PC-9 (cell line): ENCODE data around the gene LRMDA. TPM values are rescaled to one million over a fixed set of nuclear protein-coding genes. Genes with fewer than 3 reads are reported as not detected.

ENCODE experiments used
- BruUV-seq: library from RNA; stranded (reverse); fragments of 400-500 nt; replicated peaks from 2 replicates; lab custom pipeline; 2021; lab: Mats Ljungman, UMichigan
- CTCF ChIA-PET: fragments of 300-600 bp; sonication (Branson Sonifier 250); formaldehyde crosslinking; loops from one replicate; lab custom pipeline; 2022; ENCODE audit warnings: antibody characterized with exemption; lab: Charles Lee
- POLR2A ChIA-PET: fragments of 300-600 bp; sonication (Branson Sonifier 250); formaldehyde crosslinking; loops from one replicate; lab custom pipeline; 2022; ENCODE audit warnings: antibody characterized with exemption; ENCODE audit not compliant: unreplicated experiment; lab: Charles Lee
- DNase-seq, 2 experiments: peaks; one replicate each; pipeline versions ENCODE4 v3.0.0 to v3.0.0-alpha.2; 2015 to 2022; ENCODE audit warnings: mixed read lengths in 1 of 2
- H2AFZ ChIP-seq: fragments of 200-600 bp; sonication (generic); 2 replicates; pipeline ENCODE4 v1.8.1; 2017; ENCODE audit warnings: antibody characterized with exemption
- H3F3A ChIP-seq: fragments of 200-600 bp; sonication (generic); 2 replicates; pipeline ENCODE4 v1.8.1; 2017; ENCODE audit warnings: antibody characterized with exemption, mild to moderate bottlenecking, low read depth; ENCODE audit not compliant: insufficient read depth
- H3K27ac ChIP-seq: fragments of 200-600 bp; sonication (generic); 2 replicates; pipeline ENCODE4 v1.6.1; 2016; ENCODE audit warnings: mixed run types
- H3K27me3 ChIP-seq: fragments of 200-600 bp; sonication (generic); 2 replicates; pipeline ENCODE4 v1.6.1; 2016; ENCODE audit warnings: low read depth, mixed run types; ENCODE audit not compliant: insufficient read depth
- H3K36me3 ChIP-seq: fragments of 200-600 bp; sonication (generic); 2 replicates; pipeline ENCODE4 v1.6.1; 2016; ENCODE audit warnings: low read depth, mixed run types
- H3K4me1 ChIP-seq: fragments of 200-600 bp; sonication (generic); replicated peaks from 2 replicates; pipeline ENCODE4 v1.6.1; 2016; ENCODE audit warnings: mixed run types; ENCODE audit not compliant: insufficient read depth
- H3K4me2 ChIP-seq: fragments of 200-600 bp; sonication (generic); 2 replicates; pipeline ENCODE4 v1.6.1; 2017; ENCODE audit warnings: mixed run types
- H3K4me3 ChIP-seq: fragments of 200-600 bp; sonication (generic); 2 replicates; pipeline ENCODE4 v1.6.1; 2016; ENCODE audit warnings: mixed run types
- H3K79me2 ChIP-seq: fragments of 200-600 bp; sonication (generic); 2 replicates; pipeline ENCODE4 v1.6.1; 2017; ENCODE audit warnings: low read depth, mixed run types
- H3K9me2 ChIP-seq: fragments of 200-600 bp; sonication (generic); 2 replicates; pipeline ENCODE4 v1.8.1; 2017; ENCODE audit warnings: mild to moderate bottlenecking; ENCODE audit not compliant: insufficient read depth
- H3K9me3 ChIP-seq: fragments of 200-600 bp; sonication (generic); 2 replicates; pipeline ENCODE4 v1.8.1; 2016; ENCODE audit warnings: low read depth; ENCODE audit not compliant: insufficient read depth
- H4K20me1 ChIP-seq: fragments of 200-600 bp; sonication (generic); 2 replicates; pipeline ENCODE4 v1.8.1; 2017; ENCODE audit not compliant: insufficient read depth
- EZH2 ChIP-seq: fragments of 200-600 bp; sonication (generic); IDR thresholded peaks from 2 replicates; pipeline ENCODE4 v1.8.0; 2017; ENCODE audit warnings: antibody characterized with exemption, low read depth
- intact Hi-C: fragments of 100-400 bp; cut with micrococcal nuclease; formaldehyde crosslinking; loops from one replicate; pipeline ENCODE4 v1.10.0; 2022; ENCODE audit not compliant: unreplicated experiment
- total RNA-seq: library from RNA; stranded (reverse); gene quantifications from 2 replicates; pipeline ENCODE4 v1.2.3, GENCODE V29; 2021
- TF ChIP-seq, protein P1 (sequence below): fragments of 200-600 bp; sonication (generic); conservative IDR thresholded peaks from 2 replicates; pipeline ENCODE4 v1.6.1; 2017; ENCODE audit warnings: mixed run types, antibody characterized with exemption, mild to moderate bottlenecking, moderate library complexity

The LRMDA gene
- total RNA-seq, 1 experiment from 2014 or later: not detected

- no peaks in the 10 kb centered on the region for H3K4me1 ChIP-seq
- no peaks in the 10 kb centered on the region for H3K27me3 ChIP-seq
- no peaks in the 10 kb centered on the region for H3K79me2 ChIP-seq
- ChIA-PET POLR2A (no interaction called here), CTCF (no interaction called here)
- intact Hi-C loops: no loop called here
- H3F3A ChIP-seq: no peaks in the 10 kb centered on the region
- DNase-seq: no peak
- H3K4me3 ChIP-seq: no peak overlapping the region
- no peak overlapping the region for H2AFZ ChIP-seq
- no peak overlapping the region for H3K4me2 ChIP-seq
- BruUV-seq: no TSS peak
- H4K20me1 ChIP-seq: no peaks in the 10 kb centered on the region
- no peaks in the 10 kb centered on the region; the same call in 1 of the 2 replicates for H3K9me3 ChIP-seq
- TF ChIP-seq, protein P1, sequence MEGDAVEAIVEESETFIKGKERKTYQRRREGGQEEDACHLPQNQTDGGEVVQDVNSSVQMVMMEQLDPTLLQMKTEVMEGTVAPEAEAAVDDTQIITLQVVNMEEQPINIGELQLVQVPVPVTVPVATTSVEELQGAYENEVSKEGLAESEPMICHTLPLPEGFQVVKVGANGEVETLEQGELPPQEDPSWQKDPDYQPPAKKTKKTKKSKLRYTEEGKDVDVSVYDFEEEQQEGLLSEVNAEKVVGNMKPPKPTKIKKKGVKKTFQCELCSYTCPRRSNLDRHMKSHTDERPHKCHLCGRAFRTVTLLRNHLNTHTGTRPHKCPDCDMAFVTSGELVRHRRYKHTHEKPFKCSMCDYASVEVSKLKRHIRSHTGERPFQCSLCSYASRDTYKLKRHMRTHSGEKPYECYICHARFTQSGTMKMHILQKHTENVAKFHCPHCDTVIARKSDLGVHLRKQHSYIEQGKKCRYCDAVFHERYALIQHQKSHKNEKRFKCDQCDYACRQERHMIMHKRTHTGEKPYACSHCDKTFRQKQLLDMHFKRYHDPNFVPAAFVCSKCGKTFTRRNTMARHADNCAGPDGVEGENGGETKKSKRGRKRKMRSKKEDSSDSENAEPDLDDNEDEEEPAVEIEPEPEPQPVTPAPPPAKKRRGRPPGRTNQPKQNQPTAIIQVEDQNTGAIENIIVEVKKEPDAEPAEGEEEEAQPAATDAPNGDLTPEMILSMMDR: no peak
- TF ChIP-seq EZH2: no peak
- H3K36me3 ChIP-seq: no peaks in the 10 kb centered on the region
- H3K9me2 ChIP-seq: no peaks in the 10 kb centered on the region
- no peak overlapping the region for H3K27ac ChIP-seq
Measured at GRCh38 chr10:76554478-76554877, 1123.1 kb downstream of the LRMDA start.

GRCh38 chr10:76555067-76555670, 1123.7 kb downstream of the LRMDA start:
- CTCF ChIA-PET: no interaction called here
- POLR2A ChIA-PET: no interaction called here
- no TSS peak for BruUV-seq

DNA sequence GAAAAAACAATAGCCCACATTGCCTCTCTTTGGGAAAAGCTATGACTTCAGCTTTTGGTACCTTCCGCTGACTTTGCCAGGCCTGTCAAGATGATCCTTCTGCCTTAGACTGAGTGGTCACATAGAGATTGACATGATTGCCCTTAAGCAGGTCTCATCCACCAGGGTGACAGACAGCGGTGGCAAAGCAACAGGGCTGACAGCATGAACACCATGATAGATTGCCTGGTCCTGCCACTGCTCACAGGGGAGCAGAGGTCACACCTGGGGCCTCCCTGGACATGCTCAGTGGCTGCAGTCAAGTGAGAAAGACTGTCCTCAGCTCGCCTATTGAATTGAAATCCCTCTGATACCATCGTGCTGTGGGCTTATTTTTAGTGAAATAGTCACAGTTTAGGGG, 1125.9 kb downstream of the LRMDA start:
- no peaks in the 10 kb centered on the region; the same call in 1 of the 2 replicates for H3K9me3 ChIP-seq
- no peaks in the 10 kb centered on the region for H3K9me2 ChIP-seq
- no peak overlapping the region for H2AFZ ChIP-seq
- intact Hi-C loops: no loop called here
- no peak for DNase-seq
- ChIA-PET CTCF (no interaction called here), POLR2A (interaction anchor here (0.6 kb wide), 1 partner anchor 474 kb away, joined by 3 read pairs; no protein-coding TSS in a partner anchor)
- no peaks in the 10 kb centered on the region for H3K4me1 ChIP-seq
- H3K4me3 ChIP-seq: no peak overlapping the region
- H3K79me2 ChIP-seq: no peaks in the 10 kb centered on the region
- no peaks in the 10 kb centered on the region for H3F3A ChIP-seq
- H3K27me3 ChIP-seq: no peaks in the 10 kb centered on the region
- BruUV-seq: no TSS peak
- TF ChIP-seq EZH2: no peak
- TF ChIP-seq, protein P1: no peak
- H3K4me2 ChIP-seq: no peak overlapping the region
- no peaks in the 10 kb centered on the region for H3K36me3 ChIP-seq
- no peak overlapping the region for H3K27ac ChIP-seq
- H4K20me1 ChIP-seq: no peaks in the 10 kb centered on the region

More at GRCh38 chr10:76555067-76555670, 1123.7 kb downstream of the LRMDA start:
- no peaks in the 10 kb centered on the region; the same call in 1 of the 2 replicates for H3K9me3 ChIP-seq
- H4K20me1 ChIP-seq: no peaks in the 10 kb centered on the region
- H3K9me2 ChIP-seq: no peaks in the 10 kb centered on the region
- no peak overlapping the region for H3K27ac ChIP-seq
- no peaks in the 10 kb centered on the region for H3K27me3 ChIP-seq
- TF ChIP-seq, protein P1: no peak
- TF ChIP-seq EZH2: no peak
- H2AFZ ChIP-seq: no peak overlapping the region
- no peak overlapping the region for H3K4me2 ChIP-seq
- H3K36me3 ChIP-seq: no peaks in the 10 kb centered on the region
- no peak overlapping the region for H3K4me3 ChIP-seq
- no peaks in the 10 kb centered on the region for H3F3A ChIP-seq
- no peaks in the 10 kb centered on the region for H3K4me1 ChIP-seq
- no peaks in the 10 kb centered on the region for H3K79me2 ChIP-seq
- no peak for DNase-seq
- intact Hi-C loops: no loop called here
